H4 (cell line): Measurements from ENCODE around the gene KCNT2. TPM values are rescaled to one million over a fixed set of nuclear protein-coding genes. Genes with fewer than 3 reads are reported as not detected.
"Not testable (repeated sequence)": the region's sequence is repeated elsewhere in the genome, so short reads cannot be mapped to it uniquely, and the experiment has no call there.

Source experiments
- DNase-seq: peaks from one replicate; pipeline ENCODE4 v3.0.0-alpha.2; 2015; ENCODE audit warnings: low spot score
- total RNA-seq: library from RNA; depleted of rRNA; stranded (reverse); fragments of >200 nt; shearing (Covaris generic); gene quantifications from 2 replicates; pipeline ENCODE4 v1.2.3, GENCODE V29; 2014

Gene KCNT2
- total RNA-seq, 1 experiment from 2014 or later = 0.56 TPM

GRCh38 chr1:196590959-196591358 lies 17.3 kb downstream of the KCNT2 start:
- DNase-seq = no peak

- DNase-seq = no peak
Measured at GRCh38 chr1:196590012-196590708, 18.1 kb downstream of the KCNT2 start.

- DNase-seq = no peak
Measured at GRCh38 chr1:196584696-196585095, 23.5 kb downstream of the KCNT2 start.

GRCh38 chr1:196577386-196577785 lies 30.9 kb downstream of the KCNT2 start:
- DNase-seq = no peak

- DNase-seq = no peak
Measured at GRCh38 chr1:196573226-196573625, 35.0 kb downstream of the KCNT2 start.

GRCh38 chr1:196567238-196567637 lies 41.0 kb downstream of the KCNT2 start:
- no peak for DNase-seq

GRCh38 chr1:196563768-196564167 lies 44.5 kb downstream of the KCNT2 start:
- no peak for DNase-seq

- no peak for DNase-seq
Measured at GRCh38 chr1:196559314-196559713, 48.9 kb downstream of the KCNT2 start.

GRCh38 chr1:196558411-196558810 lies 49.8 kb downstream of the KCNT2 start:
- DNase-seq = peak; percentile 85

- DNase-seq = no peak
Measured at GRCh38 chr1:196557797-196558196, 50.4 kb downstream of the KCNT2 start.

GRCh38 chr1:196550731-196551130 lies 57.5 kb downstream of the KCNT2 start:
- DNase-seq = no peak

GRCh38 chr1:196546272-196547111 lies 61.7 kb downstream of the KCNT2 start:
- DNase-seq = no peak

GRCh38 chr1:196545222-196545621 lies 63.0 kb downstream of the KCNT2 start:
- no peak for DNase-seq

- no peak for DNase-seq
Measured at GRCh38 chr1:196544617-196545016, 63.6 kb downstream of the KCNT2 start.

GRCh38 chr1:196543833-196544232 lies 64.4 kb downstream of the KCNT2 start:
- no peak for DNase-seq

GRCh38 chr1:196538473-196538872 lies 69.8 kb downstream of the KCNT2 start:
- peak; percentile 12 for DNase-seq

- DNase-seq = peak; percentile 64
Measured at GRCh38 chr1:196535727-196536126, 72.5 kb downstream of the KCNT2 start.

- DNase-seq = no peak
Measured at GRCh38 chr1:196531737-196532524, 76.3 kb downstream of the KCNT2 start.

GRCh38 chr1:196527919-196528318 lies 80.3 kb downstream of the KCNT2 start:
- no peak for DNase-seq

- not testable (repeated sequence) for DNase-seq
Measured at GRCh38 chr1:196522574-196523345, 85.5 kb downstream of the KCNT2 start.

GRCh38 chr1:196517193-196517592 lies 91.0 kb downstream of the KCNT2 start:
- DNase-seq = no peak

- peak; percentile 6 for DNase-seq
Measured at GRCh38 chr1:196516373-196516772, 91.9 kb downstream of the KCNT2 start.
